GM21423 (cell line): ENCODE results near the gene TUBD1.

Experiments used
- ATAC-seq: cut with Tn5 transposase; IDR thresholded peaks from one replicate; pipeline ENCODE4 v1.9.1; 2021; ENCODE audit warnings: mild to moderate bottlenecking, moderate library complexity; ENCODE audit not compliant: unreplicated experiment

Gene TUBD1

DNA sequence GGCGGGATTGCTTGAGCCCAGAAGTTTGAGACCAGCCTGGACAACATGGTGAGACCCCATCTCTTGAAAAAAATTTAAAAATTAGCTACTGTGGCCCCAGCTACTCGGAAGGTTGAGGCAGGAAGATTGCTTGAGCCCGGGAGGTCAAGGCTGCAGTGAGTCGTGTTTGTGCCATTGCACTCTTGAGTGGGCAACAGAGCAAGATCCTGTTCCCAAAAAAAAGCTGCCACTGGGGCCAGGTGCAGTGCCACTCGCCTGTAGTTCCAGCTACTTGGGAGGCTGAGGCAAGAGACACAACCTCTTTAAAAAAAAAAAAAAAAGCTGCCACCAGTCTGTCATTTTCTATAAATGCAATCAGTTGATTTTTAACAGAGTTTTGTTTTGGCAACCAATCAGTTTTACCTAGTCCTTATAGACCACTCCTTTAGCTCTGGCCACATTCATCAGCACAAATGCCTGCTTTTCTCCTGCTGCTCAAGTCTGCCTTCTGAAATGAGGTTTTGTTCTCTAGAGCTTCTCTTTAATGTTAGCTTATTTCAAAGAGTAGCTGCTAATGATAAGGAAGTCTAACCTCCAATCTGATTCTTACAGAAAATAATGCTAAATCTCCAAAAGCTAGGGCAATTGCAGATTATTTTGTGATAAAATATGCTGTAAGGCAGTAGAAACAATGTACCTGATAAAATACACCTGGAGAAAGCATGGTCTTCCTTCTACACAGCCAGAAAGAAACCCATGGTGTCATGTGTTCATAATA, 64.8 kb downstream of the TUBD1 start:
- ATAC-seq, result peak; percentile 33

- ATAC-seq, result no peak
Observed at GRCh38 chr17:59826706-59827453, 65.9 kb downstream of the TUBD1 start.

DNA sequence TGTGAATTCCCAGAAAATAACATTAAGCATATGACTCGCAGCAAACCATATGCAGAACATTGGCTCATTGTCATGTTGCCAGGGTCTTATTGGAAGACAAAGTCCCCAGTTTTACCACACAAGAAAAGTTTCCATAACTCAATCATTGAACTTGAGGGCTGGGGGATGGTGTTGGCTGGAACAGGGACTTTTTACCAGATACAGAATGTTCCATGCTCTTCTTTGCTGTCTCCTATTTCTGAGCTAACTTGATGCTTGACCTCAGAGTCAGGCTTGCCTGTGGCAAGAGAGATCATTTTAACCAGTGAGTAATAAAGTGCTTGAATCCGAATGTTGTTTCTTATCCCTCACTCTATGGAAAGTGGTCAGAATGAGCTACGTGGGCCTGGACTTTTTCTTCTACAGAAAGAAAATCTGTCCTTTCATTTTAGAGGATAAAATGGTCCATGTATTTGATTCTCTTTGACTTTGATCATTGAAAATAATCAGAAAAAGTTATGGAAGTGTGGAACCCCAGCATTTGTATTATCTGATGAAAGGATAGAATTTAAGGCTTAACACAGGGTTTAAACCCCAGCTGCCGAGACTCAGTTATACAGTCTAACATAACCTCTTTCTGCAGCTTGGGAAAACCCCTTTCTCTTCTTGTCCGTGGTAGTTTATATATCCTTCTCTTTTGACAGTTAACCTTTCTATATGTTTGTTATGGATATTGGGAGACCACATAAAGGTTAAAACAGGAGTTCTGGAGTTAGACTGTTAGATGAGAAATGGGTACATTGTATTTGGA, 67.0 kb downstream of the TUBD1 start:
- no peak for ATAC-seq

- ATAC-seq, result no peak
Observed at GRCh38 chr17:59815965-59816364, 76.8 kb downstream of the TUBD1 start.

GRCh38 chr17:59814685-59815084, 78.1 kb downstream of the TUBD1 start:
- no peak for ATAC-seq

- ATAC-seq, result no peak
Observed at GRCh38 chr17:59814276-59814675, 78.5 kb downstream of the TUBD1 start.

DNA sequence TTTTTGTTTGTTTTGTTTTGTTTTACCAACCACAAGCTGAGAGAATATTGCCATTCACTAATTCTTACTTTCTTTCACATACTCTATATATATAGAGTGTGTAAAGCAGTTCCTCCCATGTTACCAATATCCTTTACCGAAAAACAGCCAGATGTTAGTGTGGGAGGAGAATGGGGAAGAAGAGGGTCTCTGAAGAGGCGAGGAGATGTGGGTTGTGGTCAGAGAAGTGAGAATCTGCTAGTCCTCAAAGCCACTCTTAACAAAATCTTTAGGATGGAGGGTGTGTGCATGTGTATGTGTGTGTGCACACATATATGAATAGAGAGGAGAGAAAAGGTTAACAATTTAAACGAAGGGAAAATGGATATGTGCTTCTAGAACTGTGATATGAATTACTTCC, 80.6 kb downstream of the TUBD1 start:
- no peak for ATAC-seq

DNA sequence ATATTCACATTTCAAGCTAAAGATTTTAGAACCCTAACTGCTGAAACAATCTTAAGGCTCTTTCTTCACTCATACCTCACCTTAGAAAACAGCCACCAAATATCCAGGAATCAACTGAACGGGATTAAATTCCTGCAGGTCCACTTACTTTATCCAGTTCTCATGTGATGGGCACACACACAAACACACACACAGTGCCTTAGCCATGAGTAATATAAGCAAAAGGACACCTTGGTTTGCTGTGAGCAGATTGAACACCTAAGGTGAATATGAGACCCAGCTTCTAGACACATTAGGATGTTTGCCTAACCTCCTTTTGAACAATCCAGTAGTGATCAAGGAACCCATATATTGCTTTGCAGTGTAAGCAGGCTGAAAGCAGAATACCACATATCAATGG, 81.5 kb downstream of the TUBD1 start:
- no peak for ATAC-seq

DNA sequence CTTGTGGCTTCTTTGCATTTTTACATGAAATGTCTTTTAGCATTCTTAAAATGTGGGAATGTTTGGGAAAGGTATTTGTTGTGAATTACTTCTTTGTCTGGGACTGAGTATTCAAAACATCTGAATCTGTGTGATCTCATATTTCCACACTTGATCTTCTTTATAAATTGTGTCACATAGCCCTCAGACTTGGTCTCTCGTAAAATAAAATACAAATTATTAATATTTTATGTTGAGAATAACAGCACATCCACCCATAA, 81.9 kb downstream of the TUBD1 start:
- no peak for ATAC-seq
